GM12878 (cell line): Measurements from ENCODE around the gene TRIM8. TPM values are rescaled to one million over a fixed set of nuclear protein-coding genes. Genes with fewer than 3 reads are reported as not detected.
A peak's percentile ranks its signal among the peaks of the same experiment; 100 is the strongest.

ENCODE experiments used
- CBX5 ChIP-seq: sonication (generic); IDR thresholded peaks from 2 replicates; pipeline ENCODE4 v1.6.1; 2016; ENCODE audit warnings: low read depth, moderate library complexity, mild to moderate bottlenecking, inconsistent platforms
- CHD1 ChIP-seq: IDR thresholded peaks from 2 replicates; pipeline ENCODE4 v1.6.1; 2012; ENCODE audit warnings: low read depth, low read length, improper control_type of control experiment
- CTCF ChIP-seq, 3 experiments: IDR thresholded peaks in 2 of 3; conservative IDR thresholded peaks in 1 of 3; 2 replicates each; pipeline ENCODE4 v1.5.1; 2011; ENCODE audit warnings: low read depth in 3 of 3, low read length in 3 of 3, mild to moderate bottlenecking in 3 of 3, control low read depth in 2 of 3, moderate library complexity in 2 of 3, inconsistent platforms in 1 of 3, mixed read lengths in 1 of 3; ENCODE audit not compliant: control insufficient read depth in 2 of 3, insufficient read depth in 1 of 3; ENCODE audit errors: extremely low read depth in 1 of 3
- EGR1 ChIP-seq, 2 experiments: IDR thresholded peaks; 1 replicate in 1 of 2; 2 replicates in 1 of 2; pipeline ENCODE4 v1.6.1; 2011 to 2012; ENCODE audit warnings: low read depth in 2 of 2, low read length in 2 of 2, borderline replicate concordance in 1 of 2, mild to moderate bottlenecking in 1 of 2, moderate library complexity in 1 of 2
- GABPA ChIP-seq: IDR thresholded peaks from 2 replicates; pipeline ENCODE4 v1.6.1; 2014; ENCODE audit warnings: antibody characterized with exemption, low read depth, mild to moderate bottlenecking, inconsistent platforms
- HCFC1 ChIP-seq: fragments of 150-350 bp; IDR thresholded peaks from 2 replicates; pipeline ENCODE4 v1.6.1; 2014; ENCODE audit warnings: low read length
- HDAC6 ChIP-seq: fragments of 200-600 bp; sonication (generic); IDR thresholded peaks from one replicate; pipeline ENCODE4 v1.8.0; 2017; ENCODE audit warnings: antibody characterized with exemption; ENCODE audit not compliant: unreplicated experiment
- HDGF ChIP-seq: fragments of 450-650 bp; IDR thresholded peaks from 2 replicates; pipeline ENCODE4 v1.6.1; 2016; ENCODE audit warnings: antibody characterized with exemption
- IRF4 ChIP-seq: IDR thresholded peaks from 2 replicates; pipeline ENCODE4 v1.6.1; 2011; ENCODE audit warnings: low read depth, low read length
- KAT2A ChIP-seq: conservative IDR thresholded peaks from 2 replicates; pipeline ENCODE4 v1.6.1; 2011; ENCODE audit warnings: low read depth, low read length; ENCODE audit not compliant: control insufficient read depth
- KLF5 ChIP-seq: fragments of 450-650 bp; IDR thresholded peaks from 2 replicates; pipeline ENCODE4 v1.6.1; 2014; ENCODE audit warnings: mild to moderate bottlenecking; ENCODE audit not compliant: partially characterized antibody
- LARP7 ChIP-seq: fragments of 450-650 bp; IDR thresholded peaks from 2 replicates; pipeline ENCODE4 v1.6.1; 2017; ENCODE audit warnings: mild to moderate bottlenecking
- MAX ChIP-seq: IDR thresholded peaks from 2 replicates; pipeline ENCODE4 v1.6.1; 2012; ENCODE audit warnings: low read depth, low read length, improper control_type of control experiment
- NBN ChIP-seq: fragments of 450-650 bp; IDR thresholded peaks from 2 replicates; pipeline ENCODE4 v1.6.1; 2016
- NFXL1 ChIP-seq: fragments of 450-650 bp; IDR thresholded peaks from 2 replicates; pipeline ENCODE4 v1.6.1; 2017; ENCODE audit warnings: antibody characterized with exemption, mild to moderate bottlenecking, borderline replicate concordance
- NFYA ChIP-seq: IDR thresholded peaks from 2 replicates; pipeline ENCODE4 v1.6.1; 2011; ENCODE audit warnings: low read depth, mild to moderate bottlenecking, low read length, improper control_type of control experiment, borderline replicate concordance
- POLR2A ChIP-seq: IDR thresholded peaks from 2 replicates; pipeline ENCODE4 v1.6.1; 2011; ENCODE audit warnings: low read depth, mild to moderate bottlenecking, low read length
- POLR2AphosphoS2 ChIP-seq: IDR thresholded peaks from 2 replicates; pipeline ENCODE4 v1.6.1; 2011; ENCODE audit warnings: low read depth, mild to moderate bottlenecking, low read length, improper control_type of control experiment, moderate library complexity
- RAD21 ChIP-seq: IDR thresholded peaks from 2 replicates; pipeline ENCODE4 v1.6.1; 2011; ENCODE audit warnings: mild to moderate bottlenecking, low read depth, low read length, moderate library complexity; ENCODE audit not compliant: insufficient read depth
- RELA ChIP-seq: fragments of 450-650 bp; IDR thresholded peaks from 2 replicates; pipeline ENCODE4 v1.8.0; 2014; ENCODE audit warnings: borderline replicate concordance; ENCODE audit not compliant: partially characterized antibody
- SUPT20H ChIP-seq: IDR thresholded peaks from 2 replicates; pipeline ENCODE4 v1.6.1; 2011; ENCODE audit warnings: low read depth, mild to moderate bottlenecking, low read length, moderate library complexity, borderline replicate concordance; ENCODE audit not compliant: control insufficient read depth
- ZBTB33 ChIP-seq: fragments of 450-650 bp; IDR thresholded peaks from 2 replicates; pipeline ENCODE4 v1.6.1; 2017; ENCODE audit warnings: mild to moderate bottlenecking
- ZNF592 ChIP-seq: fragments of 450-650 bp; IDR thresholded peaks from 2 replicates; pipeline ENCODE4 v1.6.1; 2017; ENCODE audit warnings: mild to moderate bottlenecking, moderate library complexity
- ZNF622 ChIP-seq: fragments of 450-650 bp; IDR thresholded peaks from 2 replicates; pipeline ENCODE4 v1.6.1; 2017; ENCODE audit warnings: mild to moderate bottlenecking, inconsistent platforms
- polyA plus RNA-seq, 11 experiments: library from polyadenylated mRNA; depleted of rRNA in 4 of 11; unstranded in 6 of 11; stranded (reverse) in 5 of 11; fragments of >200 nt; fragmentation: Nextera tagmentation in 4 of 11; fragmentation: Illumina TruSeq in 1 of 11; extraction: Ambion mirVana in 4 of 11; extraction: Trizol in 1 of 11; gene quantifications; 1 replicate in 1 of 11; 2 replicates in 10 of 11; pipeline versions ENCODE4 v1.2.1 to v1.2.3, GENCODE V29; 2011 to 2016; ENCODE audit warnings: inconsistent platforms in 2 of 11, missing spikeins in 2 of 11, low read depth in 1 of 11
- total RNA-seq, 4 experiments: library from RNA; depleted of rRNA in 3 of 4; stranded (reverse); fragments of >200 nt in 3 of 4; fragmentation: Illumina TruSeq in 1 of 4; extraction: Trizol in 1 of 4; gene quantifications; 2 replicates each; pipeline versions ENCODE4 v1.2.1 to v1.2.3, GENCODE V29; 2013 to 2021

The TRIM8 gene
- total and polyA plus RNA-seq, 10 of the 15 experiments (the other 5 are each of a cell fraction or from before 2014, with no cell fraction given): 7.9 to 53.2 (median 24.6) TPM

- no peak for TF ChIP-seq CTCF (IDR thresholded peaks at IDR 0.05 in 2 of 3, conservative IDR thresholded peaks at IDR 0.05 in 1 of 3; ENCODE audit: control insufficient read depth in 2 of 3, extremely low read depth in 1 of 3, insufficient read depth in 1 of 3, low read depth in 3 of 3, low read length in 3 of 3)
- TF ChIP-seq RAD21: peak; percentile 14; the same call in 1 of the 2 replicates
- no peak for TF ChIP-seq HDAC6
- no peak for TF ChIP-seq LARP7
- TF ChIP-seq EGR1 (IDR thresholded peaks at IDR 0.05; ENCODE audit: borderline replicate concordance in 1 of 2, low read depth in 2 of 2, low read length in 2 of 2): peak in 1 of 2 experiments; percentile 80; a peak in 2 of 3 replicates
- TF ChIP-seq ZBTB33: no peak
- peak; percentile 95 for TF ChIP-seq HDGF
- peak; percentile 83 for TF ChIP-seq NBN
- no peak for TF ChIP-seq GABPA
- no peak for TF ChIP-seq CBX5
- TF ChIP-seq CHD1: no peak
- TF ChIP-seq ZNF622: no peak
- TF ChIP-seq KLF5: no peak
- TF ChIP-seq KAT2A: no peak
- no peak for TF ChIP-seq SUPT20H
- peak; percentile 54 for TF ChIP-seq POLR2AphosphoS2
- TF ChIP-seq NFYA: no peak
- TF ChIP-seq HCFC1: no peak
- no peak for TF ChIP-seq NFXL1
- TF ChIP-seq POLR2A: peak; percentile 82
- peak; percentile 11; the same call in 1 of the 2 replicates for TF ChIP-seq MAX
- no peak for TF ChIP-seq ZNF592
- no peak for TF ChIP-seq IRF4
- TF ChIP-seq RELA: no peak
Measured at GRCh38 chr10:102660888-102661657, 16.8 kb downstream of the TRIM8 start (continued).
